Endothelial cell (in vitro differentiated cells): Measurements from ENCODE around the gene FHL1. TPM values are rescaled to one million over a fixed set of nuclear protein-coding genes. Genes with fewer than 3 reads are reported as not detected.

Experiments used
- DNase-seq: peaks from one replicate; pipeline ENCODE4 v3.0.0; 2021; ENCODE audit warnings: low spot score
- H3K27ac Mint-ChIP-seq: one replicate; pipeline ENCODE4 v1.8.0; 2021; ENCODE audit warnings: mixed read lengths, inconsistent platforms; ENCODE audit not compliant: unreplicated experiment
- H3K27me3 Mint-ChIP-seq: one replicate; pipeline ENCODE4 v1.8.0; 2021; ENCODE audit warnings: mild to moderate bottlenecking, moderate library complexity, mixed read lengths, inconsistent platforms; ENCODE audit not compliant: unreplicated experiment
- H3K36me3 Mint-ChIP-seq: one replicate; pipeline ENCODE4 v1.8.0; 2021; ENCODE audit warnings: mild to moderate bottlenecking, low read depth, mixed read lengths, inconsistent platforms; ENCODE audit not compliant: unreplicated experiment
- H3K4me1 Mint-ChIP-seq: one replicate; pipeline ENCODE4 v1.8.0; 2021; ENCODE audit warnings: mild to moderate bottlenecking, mixed read lengths, inconsistent platforms; ENCODE audit not compliant: unreplicated experiment
- H3K4me3 Mint-ChIP-seq: one replicate; pipeline ENCODE4 v1.8.0; 2021; ENCODE audit warnings: mild to moderate bottlenecking, mixed read lengths, inconsistent platforms; ENCODE audit not compliant: unreplicated experiment
- H3K9me3 Mint-ChIP-seq: one replicate; pipeline ENCODE4 v1.8.0; 2021; ENCODE audit warnings: mixed read lengths, inconsistent platforms; ENCODE audit not compliant: unreplicated experiment
- total RNA-seq: library from RNA; stranded (reverse); fragmentation: NEBNext Ultra II Directional; extraction: Animal tissue kit (Norgen Biotek cat#: 25700); gene quantifications from one replicate; pipeline ENCODE4 v1.2.1, GENCODE V29; 2021; ENCODE audit not compliant: unreplicated experiment
- TF ChIP-seq, protein P1 (sequence below): fragments of 200-600 bp; sonication (generic); IDR thresholded peaks from one replicate; pipeline ENCODE4 v1.5.0; 2021; ENCODE audit warnings: antibody characterized with exemption; ENCODE audit not compliant: unreplicated experiment

The FHL1 gene
- total RNA-seq, 1 donor from 2014 or later, result 5.6 TPM

- H3K27ac Mint-ChIP-seq, result no peak overlapping the region
- TF ChIP-seq, protein P1, sequence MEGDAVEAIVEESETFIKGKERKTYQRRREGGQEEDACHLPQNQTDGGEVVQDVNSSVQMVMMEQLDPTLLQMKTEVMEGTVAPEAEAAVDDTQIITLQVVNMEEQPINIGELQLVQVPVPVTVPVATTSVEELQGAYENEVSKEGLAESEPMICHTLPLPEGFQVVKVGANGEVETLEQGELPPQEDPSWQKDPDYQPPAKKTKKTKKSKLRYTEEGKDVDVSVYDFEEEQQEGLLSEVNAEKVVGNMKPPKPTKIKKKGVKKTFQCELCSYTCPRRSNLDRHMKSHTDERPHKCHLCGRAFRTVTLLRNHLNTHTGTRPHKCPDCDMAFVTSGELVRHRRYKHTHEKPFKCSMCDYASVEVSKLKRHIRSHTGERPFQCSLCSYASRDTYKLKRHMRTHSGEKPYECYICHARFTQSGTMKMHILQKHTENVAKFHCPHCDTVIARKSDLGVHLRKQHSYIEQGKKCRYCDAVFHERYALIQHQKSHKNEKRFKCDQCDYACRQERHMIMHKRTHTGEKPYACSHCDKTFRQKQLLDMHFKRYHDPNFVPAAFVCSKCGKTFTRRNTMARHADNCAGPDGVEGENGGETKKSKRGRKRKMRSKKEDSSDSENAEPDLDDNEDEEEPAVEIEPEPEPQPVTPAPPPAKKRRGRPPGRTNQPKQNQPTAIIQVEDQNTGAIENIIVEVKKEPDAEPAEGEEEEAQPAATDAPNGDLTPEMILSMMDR, result no peak
- H3K4me3 Mint-ChIP-seq, result no peak overlapping the region
- H3K9me3 Mint-ChIP-seq, result no peaks in the 10 kb centered on the region
- DNase-seq, result no peak
- no peaks in the 10 kb centered on the region for H3K27me3 Mint-ChIP-seq
- H3K4me1 Mint-ChIP-seq, result no peaks in the 10 kb centered on the region
- H3K36me3 Mint-ChIP-seq, result no peaks in the 10 kb centered on the region
Observed at GRCh38 chrX:136130931-136131833, 16.2 kb upstream of the FHL1 start.

DNA sequence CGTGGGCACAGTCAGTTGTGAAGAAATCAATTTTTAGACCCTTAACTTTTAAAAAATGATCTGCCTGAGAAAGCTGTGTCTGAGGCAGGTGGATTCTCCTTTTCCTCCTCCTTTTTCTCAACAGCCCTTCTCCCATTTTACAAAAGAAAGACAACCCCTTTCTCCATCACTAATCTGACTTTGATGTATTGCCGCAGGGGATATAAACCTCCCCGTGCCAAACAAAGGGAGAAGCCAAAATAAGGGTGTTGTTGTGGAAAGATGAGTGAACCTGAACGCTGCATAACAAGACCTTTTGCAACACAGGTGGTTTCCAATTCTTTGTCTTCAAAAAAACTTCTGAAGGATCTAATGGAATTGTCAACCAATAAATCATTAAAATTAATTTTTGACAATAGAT lies 8.4 kb upstream of the FHL1 start:
- TF ChIP-seq, protein P1, result no peak
- Mint-ChIP-seq H3K9me3 (no peaks in the 10 kb centered on the region), H3K4me1 (no peaks in the 10 kb centered on the region), H3K27me3 (no peaks in the 10 kb centered on the region), H3K4me3 (no peak overlapping the region), H3K36me3 (no peaks in the 10 kb centered on the region), H3K27ac (no peak overlapping the region)
- no peak for DNase-seq

DNA sequence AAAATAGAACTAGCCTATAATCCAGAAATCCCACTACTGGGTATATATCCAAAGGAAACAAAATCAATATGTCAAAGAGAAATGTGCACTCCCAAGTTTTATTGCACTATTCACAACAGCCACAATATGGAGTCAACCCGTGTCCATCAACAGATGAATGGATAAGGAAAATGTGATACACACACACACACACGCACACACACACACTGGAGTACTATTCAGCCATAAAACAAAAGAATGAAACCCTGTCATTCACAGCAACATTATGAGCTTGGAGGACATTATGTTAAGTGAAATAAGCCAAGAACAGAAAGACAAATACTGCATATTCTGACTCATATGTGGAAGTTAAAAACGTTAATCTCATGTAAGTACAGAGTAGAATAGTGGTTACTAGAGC lies 5.8 kb upstream of the FHL1 start:
- Mint-ChIP-seq H3K4me3 (no peak overlapping the region), H3K36me3 (no peaks in the 10 kb centered on the region), H3K27me3 (peaks cover 9% of the 10 kb centered on the region), H3K27ac (no peak overlapping the region), H3K9me3 (no peaks in the 10 kb centered on the region), H3K4me1 (peaks cover 4% of the 10 kb centered on the region)
- TF ChIP-seq, protein P1, result no peak
- DNase-seq, result no peak

- Mint-ChIP-seq H3K4me1 (peaks cover 4% of the 10 kb centered on the region), H3K27me3 (peaks cover 9% of the 10 kb centered on the region), H3K27ac (no peak overlapping the region), H3K36me3 (no peaks in the 10 kb centered on the region), H3K9me3 (no peaks in the 10 kb centered on the region), H3K4me3 (no peak overlapping the region)
- TF ChIP-seq, protein P1, result no peak
- no peak for DNase-seq
Observed at GRCh38 chrX:136142592-136142991, 4.7 kb upstream of the FHL1 start.

DNA sequence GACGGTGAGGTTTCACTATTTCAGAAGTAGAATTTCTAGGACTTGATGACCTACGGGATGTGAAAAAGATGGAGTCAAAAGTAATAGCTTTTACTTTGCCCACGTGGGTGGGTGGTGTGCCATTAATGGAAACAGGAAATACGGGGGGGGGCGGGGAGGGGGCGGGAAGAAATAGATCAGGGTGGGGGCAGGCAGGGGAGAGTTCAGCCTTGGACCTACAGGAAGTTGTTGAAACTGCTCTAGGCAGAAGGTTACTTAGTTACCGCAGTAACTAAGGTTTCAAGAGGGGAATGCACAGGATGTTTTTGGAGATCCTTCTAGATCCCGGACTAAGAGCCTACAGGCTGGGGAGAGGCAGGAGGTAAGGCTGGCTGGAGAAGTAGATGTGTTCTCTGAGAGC lies 3.6 kb upstream of the FHL1 start:
- TF ChIP-seq, protein P1, result no peak
- DNase-seq, result no peak
- H3K4me3 Mint-ChIP-seq, result no peak overlapping the region
- H3K27me3 Mint-ChIP-seq, result peaks cover 11% of the 10 kb centered on the region
- H3K4me1 Mint-ChIP-seq, result peaks cover 6% of the 10 kb centered on the region
- no peaks in the 10 kb centered on the region for H3K9me3 Mint-ChIP-seq
- H3K36me3 Mint-ChIP-seq, result no peaks in the 10 kb centered on the region
- H3K27ac Mint-ChIP-seq, result no peak overlapping the region
